C4-2B (cell line): ENCODE measurements around the gene IGFL1.

ENCODE experiments used
- ZFX ChIP-seq: fragments of 450-650 bp; IDR thresholded peaks from 2 replicates; pipeline ENCODE4 v1.6.1; 2017
- TF ChIP-seq, protein P1 (sequence below): fragments of 450-650 bp; conservative IDR thresholded peaks from 2 replicates; pipeline ENCODE4 v1.5.1; 2017; ENCODE audit warnings: mild to moderate bottlenecking

DNA sequence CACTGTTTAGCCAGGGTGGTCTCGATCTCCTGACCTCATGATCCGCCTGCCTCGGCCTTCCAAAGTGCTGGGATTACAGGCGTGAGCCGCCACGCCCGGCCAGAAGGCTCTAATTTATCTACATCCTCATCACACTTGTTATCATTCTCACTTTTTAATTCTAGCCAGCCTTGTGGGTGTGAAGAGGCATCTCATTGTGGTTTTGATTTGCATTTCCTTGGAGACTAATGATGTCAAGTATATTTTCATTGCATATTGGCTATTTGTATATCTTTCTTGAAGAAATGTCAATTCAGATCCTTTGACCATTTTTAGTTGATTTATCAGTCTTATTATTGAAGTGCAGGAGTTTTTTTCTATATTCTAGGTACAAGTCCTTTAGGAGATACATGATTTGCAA lies 39.6 kb downstream of the IGFL1 start:
- TF ChIP-seq, protein P1, sequence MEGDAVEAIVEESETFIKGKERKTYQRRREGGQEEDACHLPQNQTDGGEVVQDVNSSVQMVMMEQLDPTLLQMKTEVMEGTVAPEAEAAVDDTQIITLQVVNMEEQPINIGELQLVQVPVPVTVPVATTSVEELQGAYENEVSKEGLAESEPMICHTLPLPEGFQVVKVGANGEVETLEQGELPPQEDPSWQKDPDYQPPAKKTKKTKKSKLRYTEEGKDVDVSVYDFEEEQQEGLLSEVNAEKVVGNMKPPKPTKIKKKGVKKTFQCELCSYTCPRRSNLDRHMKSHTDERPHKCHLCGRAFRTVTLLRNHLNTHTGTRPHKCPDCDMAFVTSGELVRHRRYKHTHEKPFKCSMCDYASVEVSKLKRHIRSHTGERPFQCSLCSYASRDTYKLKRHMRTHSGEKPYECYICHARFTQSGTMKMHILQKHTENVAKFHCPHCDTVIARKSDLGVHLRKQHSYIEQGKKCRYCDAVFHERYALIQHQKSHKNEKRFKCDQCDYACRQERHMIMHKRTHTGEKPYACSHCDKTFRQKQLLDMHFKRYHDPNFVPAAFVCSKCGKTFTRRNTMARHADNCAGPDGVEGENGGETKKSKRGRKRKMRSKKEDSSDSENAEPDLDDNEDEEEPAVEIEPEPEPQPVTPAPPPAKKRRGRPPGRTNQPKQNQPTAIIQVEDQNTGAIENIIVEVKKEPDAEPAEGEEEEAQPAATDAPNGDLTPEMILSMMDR, result no peak
- TF ChIP-seq ZFX, result no peak
